OCI-LY1 (cell line): ENCODE results near the gene SC5D.
A peak's percentile ranks its signal among the peaks of the same experiment; 100 is the strongest.

Experiments used
- H2AFZ ChIP-seq: fragments of 200-600 bp; sonication (generic), shearing (Covaris generic); 2 replicates; pipeline ENCODE4 v1.6.0; 2014; ENCODE audit warnings: antibody characterized with exemption, mild to moderate bottlenecking, low read length
- H3F3A ChIP-seq: fragments of 200-600 bp; sonication (generic), shearing (Covaris generic); 2 replicates; pipeline ENCODE4 v1.6.0; 2014; ENCODE audit warnings: mild to moderate bottlenecking, antibody characterized with exemption, low read length, moderate library complexity; ENCODE audit not compliant: insufficient read depth
- H3K27ac ChIP-seq: fragments of 200-600 bp; sonication (generic); 2 replicates; pipeline ENCODE4 v1.5.1; 2014; ENCODE audit warnings: low read length, mixed run types, mild to moderate bottlenecking, low read depth; ENCODE audit not compliant: poor library complexity, severe bottlenecking
- H3K27me3 ChIP-seq: fragments of 200-600 bp; sonication (generic); 2 replicates; pipeline ENCODE4 v1.6.0; 2014; ENCODE audit warnings: antibody characterized with exemption, mild to moderate bottlenecking, low read length, moderate library complexity; ENCODE audit not compliant: insufficient read depth
- H3K36me3 ChIP-seq: fragments of 200-600 bp; sonication (generic); 2 replicates; pipeline ENCODE4 v1.6.1; 2014; ENCODE audit warnings: mild to moderate bottlenecking, antibody characterized with exemption, low read length, moderate library complexity, mixed read lengths; ENCODE audit not compliant: insufficient read depth
- H3K4me1 ChIP-seq: fragments of 200-600 bp; sonication (generic); 2 replicates; pipeline ENCODE4 v1.5.1; 2014; ENCODE audit warnings: mild to moderate bottlenecking, low read length, moderate library complexity; ENCODE audit not compliant: insufficient read depth, severe bottlenecking
- H3K4me2 ChIP-seq: fragments of 200-600 bp; sonication (generic), shearing (Covaris generic); 2 replicates; pipeline ENCODE4 v1.6.1; 2014; ENCODE audit warnings: low read length
- H3K4me3 ChIP-seq: fragments of 200-600 bp; sonication (generic); 2 replicates; pipeline ENCODE4 v1.5.1; 2014; ENCODE audit warnings: low read length, low read depth, mild to moderate bottlenecking, mixed read lengths; ENCODE audit not compliant: poor library complexity, severe bottlenecking
- H3K79me2 ChIP-seq: fragments of 200-600 bp; shearing (Covaris generic); 2 replicates; pipeline ENCODE4 v1.6.1; 2016; ENCODE audit warnings: mixed run types, low read length, mixed read lengths; ENCODE audit not compliant: insufficient read depth
- H3K9ac ChIP-seq: fragments of 200-600 bp; sonication (generic), shearing (Covaris generic); 2 replicates; pipeline ENCODE4 v1.6.1; 2014; ENCODE audit warnings: mild to moderate bottlenecking, low read length, mixed read lengths
- H3K9me2 ChIP-seq: fragments of 200-600 bp; sonication (generic), shearing (Covaris generic); 2 replicates; pipeline ENCODE4 v1.6.1; 2014; ENCODE audit warnings: low read depth, mild to moderate bottlenecking, low read length, mixed read lengths
- H3K9me3 ChIP-seq: fragments of 200-600 bp; shearing (Covaris generic); 2 replicates; pipeline ENCODE4 v1.6.1; 2014; ENCODE audit warnings: low read length, mixed read lengths
- H4K20me1 ChIP-seq: fragments of 200-600 bp; sonication (generic), shearing (Covaris generic); 2 replicates; pipeline ENCODE4 v1.6.0; 2016; ENCODE audit warnings: mild to moderate bottlenecking, low read length; ENCODE audit not compliant: insufficient read depth
- CTCF ChIP-seq: fragments of 200-600 bp; sonication (generic), shearing (Covaris generic); IDR thresholded peaks from 2 replicates; pipeline ENCODE4 v1.5.1; 2017; ENCODE audit warnings: mild to moderate bottlenecking, antibody characterized with exemption, low read length, moderate library complexity, mixed read lengths
- EZH2 ChIP-seq: fragments of 200-600 bp; sonication (generic), shearing (Covaris generic); IDR thresholded peaks from 2 replicates; pipeline ENCODE4 v1.8.0; 2017; ENCODE audit warnings: borderline replicate concordance, mixed run types, mild to moderate bottlenecking, antibody characterized with exemption, low read length, moderate library complexity, mixed read lengths

The SC5D gene

GRCh38 chr11:121318848-121319834 lies 26.6 kb downstream of the SC5D start:
- Histone ChIP-seq H3K9ac (no peak overlapping the region), H3K9me2 (no peaks in the 10 kb centered on the region), H3K36me3 (no peaks in the 10 kb centered on the region), H3K27ac (no peak overlapping the region), H2AFZ (no peak overlapping the region), H4K20me1 (no peaks in the 10 kb centered on the region), H3K9me3 (no peaks in the 10 kb centered on the region), H3K4me1 (peaks cover 9% of the 10 kb centered on the region), H3F3A (no peaks in the 10 kb centered on the region), H3K4me2 (no peak overlapping the region), H3K79me2 (no peaks in the 10 kb centered on the region), H3K4me3 (no peak overlapping the region), H3K27me3 (no peaks in the 10 kb centered on the region)
- TF ChIP-seq CTCF (peak; percentile 67), EZH2 (no peak)

- no peak overlapping the region for H3K4me2 ChIP-seq
- TF ChIP-seq EZH2, result no peak
- TF ChIP-seq CTCF, result peak; percentile 77
- no peak overlapping the region for H3K27ac ChIP-seq
These were observed 29.2 kb downstream of the SC5D start for GRCh38 chr11:121321614-121322243.

GRCh38 chr11:121323046-121323607 lies 30.6 kb downstream of the SC5D start:
- Histone ChIP-seq H2AFZ (no peak overlapping the region), H3K4me2 (no peak overlapping the region)

More at GRCh38 chr11:121321614-121322243, 29.2 kb downstream of the SC5D start:
- Histone ChIP-seq H3K4me1 (peaks cover 24% of the 10 kb centered on the region), H3K9me3 (no peaks in the 10 kb centered on the region), H2AFZ (no peak overlapping the region), H3K4me3 (no peak overlapping the region), H4K20me1 (no peaks in the 10 kb centered on the region), H3K9me2 (no peaks in the 10 kb centered on the region), H3K79me2 (no peaks in the 10 kb centered on the region), H3K36me3 (no peaks in the 10 kb centered on the region), H3K27me3 (no peaks in the 10 kb centered on the region), H3F3A (no peaks in the 10 kb centered on the region), H3K9ac (no peak overlapping the region)

More at GRCh38 chr11:121323046-121323607, 30.6 kb downstream of the SC5D start:
- H4K20me1 ChIP-seq, result no peaks in the 10 kb centered on the region
- H3K9me3 ChIP-seq, result no peaks in the 10 kb centered on the region
- H3K4me1 ChIP-seq, result peaks cover 30% of the 10 kb centered on the region
- no peak overlapping the region for H3K27ac ChIP-seq
- no peaks in the 10 kb centered on the region for H3K9me2 ChIP-seq
- no peak overlapping the region for H3K9ac ChIP-seq
- no peaks in the 10 kb centered on the region for H3K79me2 ChIP-seq
- TF ChIP-seq EZH2, result no peak
- no peak for TF ChIP-seq CTCF
- H3F3A ChIP-seq, result no peaks in the 10 kb centered on the region
- H3K4me3 ChIP-seq, result no peak overlapping the region
- no peaks in the 10 kb centered on the region for H3K36me3 ChIP-seq
- no peaks in the 10 kb centered on the region for H3K27me3 ChIP-seq
